GM18526 (cell line): ENCODE results near the gene GPRASP1.

Experiments
- POLR2A ChIP-seq: IDR thresholded peaks from 3 replicates; pipeline ENCODE4 v1.6.1; 2011; ENCODE audit not compliant: insufficient read length; ENCODE audit errors: extremely low read depth

Gene GPRASP1

GRCh38 chrX:102651242-102652011 is at the start of gene GPRASP1:
GPRASP1 (plus strand) TSS chrX:102651483; CDS start chrX:102653914, 2,431 bp downstream.
- no peak for TF ChIP-seq POLR2A

- no peak for TF ChIP-seq POLR2A
Measured at GRCh38 chrX:102604327-102604726, 47.0 kb upstream of the GPRASP1 start.

GRCh38 chrX:102606115-102606514 is 45.2 kb upstream of the GPRASP1 start:
- no peak for TF ChIP-seq POLR2A

- TF ChIP-seq POLR2A: no peak
Measured at GRCh38 chrX:102610905-102611304, 40.4 kb upstream of the GPRASP1 start.

- TF ChIP-seq POLR2A: no peak
Measured at GRCh38 chrX:102624105-102624504, 27.2 kb upstream of the GPRASP1 start.

- no peak for TF ChIP-seq POLR2A
Measured at GRCh38 chrX:102627640-102628039, 23.6 kb upstream of the GPRASP1 start.

- TF ChIP-seq POLR2A: no peak
Measured at GRCh38 chrX:102637561-102637960, 13.7 kb upstream of the GPRASP1 start.

GRCh38 chrX:102650903-102651241 is 411 bp upstream of the GPRASP1 start:
- no peak for TF ChIP-seq POLR2A

GRCh38 chrX:102652031-102652688 is 877 bp downstream of the GPRASP1 start:
- no peak for TF ChIP-seq POLR2A

- no peak for TF ChIP-seq POLR2A
Measured at GRCh38 chrX:102654696-102655095, 3.4 kb downstream of the GPRASP1 start.

- no peak for TF ChIP-seq POLR2A
Measured at GRCh38 chrX:102658556-102658955, 7.3 kb downstream of the GPRASP1 start.

- TF ChIP-seq POLR2A: no peak
Measured at GRCh38 chrX:102659790-102660757, 8.8 kb downstream of the GPRASP1 start.

GRCh38 chrX:102669526-102669925 is 18.2 kb downstream of the GPRASP1 start:
- TF ChIP-seq POLR2A: no peak

- no peak for TF ChIP-seq POLR2A
Measured at GRCh38 chrX:102672856-102673255, 21.6 kb downstream of the GPRASP1 start.

GRCh38 chrX:102684772-102685520 is 33.7 kb downstream of the GPRASP1 start:
- TF ChIP-seq POLR2A: no peak
